ENCODE results near the gene NEGR1.

DNA sequence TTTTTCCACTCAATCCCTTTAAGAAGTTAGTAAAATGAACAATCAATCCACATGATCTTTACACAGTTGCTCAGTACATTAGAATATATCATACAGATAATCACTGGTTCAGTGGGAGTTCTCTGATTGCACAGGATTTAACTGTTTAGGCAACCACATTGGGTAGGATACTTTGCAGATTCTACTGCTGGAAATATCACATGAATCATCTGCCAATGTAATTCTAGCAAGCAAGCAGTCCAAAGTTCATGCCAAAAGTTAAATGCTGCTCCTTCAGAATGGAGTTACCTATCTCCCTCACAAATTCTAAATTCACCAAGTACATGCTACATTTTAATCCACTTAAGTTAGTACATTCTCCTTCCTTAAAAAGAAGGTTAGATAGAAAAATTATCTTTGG, 52.4 kb downstream of the NEGR1 start:
- TF ChIP-seq POLR2A (IDR thresholded peaks at IDR 0.05; ENCODE audit: low read depth), result no peak
- TF ChIP-seq, protein P1, sequence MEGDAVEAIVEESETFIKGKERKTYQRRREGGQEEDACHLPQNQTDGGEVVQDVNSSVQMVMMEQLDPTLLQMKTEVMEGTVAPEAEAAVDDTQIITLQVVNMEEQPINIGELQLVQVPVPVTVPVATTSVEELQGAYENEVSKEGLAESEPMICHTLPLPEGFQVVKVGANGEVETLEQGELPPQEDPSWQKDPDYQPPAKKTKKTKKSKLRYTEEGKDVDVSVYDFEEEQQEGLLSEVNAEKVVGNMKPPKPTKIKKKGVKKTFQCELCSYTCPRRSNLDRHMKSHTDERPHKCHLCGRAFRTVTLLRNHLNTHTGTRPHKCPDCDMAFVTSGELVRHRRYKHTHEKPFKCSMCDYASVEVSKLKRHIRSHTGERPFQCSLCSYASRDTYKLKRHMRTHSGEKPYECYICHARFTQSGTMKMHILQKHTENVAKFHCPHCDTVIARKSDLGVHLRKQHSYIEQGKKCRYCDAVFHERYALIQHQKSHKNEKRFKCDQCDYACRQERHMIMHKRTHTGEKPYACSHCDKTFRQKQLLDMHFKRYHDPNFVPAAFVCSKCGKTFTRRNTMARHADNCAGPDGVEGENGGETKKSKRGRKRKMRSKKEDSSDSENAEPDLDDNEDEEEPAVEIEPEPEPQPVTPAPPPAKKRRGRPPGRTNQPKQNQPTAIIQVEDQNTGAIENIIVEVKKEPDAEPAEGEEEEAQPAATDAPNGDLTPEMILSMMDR (IDR thresholded peaks at IDR 0.05), result no peak
- TF ChIP-seq POLR2AphosphoS5 (IDR thresholded peaks at IDR 0.05), result no peak
- no peak for TF ChIP-seq EP300 (IDR thresholded peaks at IDR 0.05)
